NB4 (cell line): Measurements from ENCODE around the gene TRAF7.

Experiments used
- DNase-seq: peaks from one replicate; pipeline ENCODE4 v3.0.0; 2010; ENCODE audit warnings: low read depth
- H3K4me3 ChIP-seq: one replicate; pipeline ENCODE4 v1.5.1; 2011; ENCODE audit warnings: mild to moderate bottlenecking, low read depth, low read length, moderate library complexity
- CTCF ChIP-seq: IDR thresholded peaks from one replicate; pipeline ENCODE4 v1.5.1; 2012; ENCODE audit warnings: low read depth, low read length
- MAX ChIP-seq: IDR thresholded peaks from 2 replicates; pipeline ENCODE4 v1.6.1; 2011; ENCODE audit warnings: low read depth, low read length
- MYC ChIP-seq: IDR thresholded peaks from 2 replicates; pipeline ENCODE4 v1.6.1; 2011; ENCODE audit warnings: low read depth, low read length
- POLR2A ChIP-seq: IDR thresholded peaks from 2 replicates; pipeline ENCODE4 v1.6.1; 2011; ENCODE audit warnings: mild to moderate bottlenecking; ENCODE audit not compliant: insufficient read length; ENCODE audit errors: extremely low read depth

TRAF7 gene

GRCh38 chr16:2213817-2214718 lies 58.5 kb downstream of the TRAF7 start:
- H3K4me3 ChIP-seq = peak overlapping the region; percentile 95
- TF ChIP-seq POLR2A = peak; percentile 38
- no peak for TF ChIP-seq CTCF
- peak; percentile 51 for DNase-seq

GRCh38 chr16:2214719-2214968 lies 59.1 kb downstream of the TRAF7 start, which contains the start of gene PGP:
PGP (minus strand) TSS chr16:2214840; CDS start chr16:2214777, 63 bp downstream.
- H3K4me3 ChIP-seq = peak within 1 kb of the TSS; percentile 98
- DNase-seq = no peak

GRCh38 chr16:2216330-2216729 lies 60.7 kb downstream of the TRAF7 start:
- TF ChIP-seq CTCF (no peak), POLR2A (no peak), MAX (no peak), MYC (no peak)
- peak overlapping the region; percentile 60 for H3K4me3 ChIP-seq
- DNase-seq = no peak

More at GRCh38 chr16:2214719-2214968, 59.1 kb downstream of the TRAF7 start, which contains the start of gene PGP:
- TF ChIP-seq POLR2A = no peak
- TF ChIP-seq MYC = no peak
- TF ChIP-seq MAX = no peak
- no peak for TF ChIP-seq CTCF

- TF ChIP-seq CTCF (no peak), MYC (peak; percentile 41; the same call in 1 of the 2 replicates), POLR2A (peak; percentile 89), MAX (peak; percentile 37)
- DNase-seq = peak; percentile 100
These were observed 67.8 kb downstream of the TRAF7 start, which contains the start of gene E4F1 for GRCh38 chr16:2223221-2223941. E4F1 (plus strand) TSS chr16:2223591; CDS start chr16:2223614, 23 bp downstream.

GRCh38 chr16:2223942-2224486 lies 68.4 kb downstream of the TRAF7 start:
- peak overlapping the region; percentile 77 for H3K4me3 ChIP-seq
- no peak for TF ChIP-seq MAX
- 0 out of 2 replicates have a peak, but pooled peaks have one; percentile 7 for TF ChIP-seq MYC
- peak; percentile 65 for DNase-seq

More at GRCh38 chr16:2223221-2223941, 67.8 kb downstream of the TRAF7 start, which contains the start of gene E4F1:
- peak within 1 kb of the TSS; percentile 77 for H3K4me3 ChIP-seq

GRCh38 chr16:2226245-2226793 lies 70.7 kb downstream of the TRAF7 start:
- H3K4me3 ChIP-seq = peak overlapping the region; percentile 11
- TF ChIP-seq CTCF = no peak
- TF ChIP-seq MAX = no peak
- TF ChIP-seq POLR2A = no peak
- no peak for TF ChIP-seq MYC
- no peak for DNase-seq
